ENCODE results near the gene VAT1L. TPM values are rescaled to one million over a fixed set of nuclear protein-coding genes. Genes with fewer than 3 reads are reported as not detected.

VAT1L gene
- total and polyA plus RNA-seq, 2 donors (not counting 1 experiment from before 2014, with no cell fraction given) = not detected

DNA sequence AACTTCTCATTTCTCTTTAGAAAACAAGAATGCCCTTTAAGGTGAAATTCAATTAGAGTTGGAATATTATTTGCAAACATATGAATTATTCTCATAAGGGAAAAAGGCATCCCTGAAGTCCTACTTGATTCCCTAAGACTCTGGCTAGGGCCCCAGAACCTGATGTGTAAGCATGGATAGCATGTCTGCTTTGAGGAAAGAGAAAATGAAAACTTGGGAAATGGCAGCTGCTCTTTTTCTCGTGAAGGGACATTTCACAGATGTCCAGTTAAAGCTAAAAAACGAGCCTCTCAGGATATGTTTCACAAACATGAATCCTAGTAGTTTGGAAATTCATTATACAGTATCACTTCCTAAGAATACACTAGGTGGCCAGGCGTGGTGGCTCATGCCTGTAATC is 121.7 kb downstream of the VAT1L start:
- TF ChIP-seq EZH2 (IDR thresholded peaks at IDR 0.05; ENCODE audit: borderline replicate concordance, insufficient read depth, low read depth, low read length, poor library complexity, severe bottlenecking) = no peak
- TF ChIP-seq, protein P1, sequence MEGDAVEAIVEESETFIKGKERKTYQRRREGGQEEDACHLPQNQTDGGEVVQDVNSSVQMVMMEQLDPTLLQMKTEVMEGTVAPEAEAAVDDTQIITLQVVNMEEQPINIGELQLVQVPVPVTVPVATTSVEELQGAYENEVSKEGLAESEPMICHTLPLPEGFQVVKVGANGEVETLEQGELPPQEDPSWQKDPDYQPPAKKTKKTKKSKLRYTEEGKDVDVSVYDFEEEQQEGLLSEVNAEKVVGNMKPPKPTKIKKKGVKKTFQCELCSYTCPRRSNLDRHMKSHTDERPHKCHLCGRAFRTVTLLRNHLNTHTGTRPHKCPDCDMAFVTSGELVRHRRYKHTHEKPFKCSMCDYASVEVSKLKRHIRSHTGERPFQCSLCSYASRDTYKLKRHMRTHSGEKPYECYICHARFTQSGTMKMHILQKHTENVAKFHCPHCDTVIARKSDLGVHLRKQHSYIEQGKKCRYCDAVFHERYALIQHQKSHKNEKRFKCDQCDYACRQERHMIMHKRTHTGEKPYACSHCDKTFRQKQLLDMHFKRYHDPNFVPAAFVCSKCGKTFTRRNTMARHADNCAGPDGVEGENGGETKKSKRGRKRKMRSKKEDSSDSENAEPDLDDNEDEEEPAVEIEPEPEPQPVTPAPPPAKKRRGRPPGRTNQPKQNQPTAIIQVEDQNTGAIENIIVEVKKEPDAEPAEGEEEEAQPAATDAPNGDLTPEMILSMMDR (IDR thresholded peaks at IDR 0.05) = no peak
- H3K79me2 ChIP-seq (ENCODE audit: control insufficient read depth, insufficient read depth, low read length) = no peaks in the 10 kb centered on the region
- H3K4me2 ChIP-seq (replicated peaks; ENCODE audit: low read depth, low read length, poor library complexity, severe bottlenecking) = no peak overlapping the region
- H3K4me1 ChIP-seq (ENCODE audit: control insufficient read depth in 2 of 2, insufficient read depth in 2 of 2, low read length in 2 of 2) = no peaks in the 10 kb centered on the region
- intact Hi-C loops (cut with micrococcal nuclease) = no loop called here
- no peak overlapping the region for H3K27ac ChIP-seq (ENCODE audit: low read length in 2 of 2)
- H3K4me3 ChIP-seq (ENCODE audit: control extremely low read depth in 1 of 5, extremely low read depth in 1 of 5, insufficient read depth in 1 of 5, low read depth in 2 of 5, low read length in 4 of 5) = no peak overlapping the region
- no peaks in the 10 kb centered on the region for H3K9me3 ChIP-seq (ENCODE audit: control extremely low read depth in 1 of 3, control insufficient read depth in 2 of 3, insufficient read depth in 1 of 3, low read length in 2 of 3)
- H2AFZ ChIP-seq (ENCODE audit: insufficient read depth, low read depth, low read length, poor library complexity, severe bottlenecking) = no peak overlapping the region
- POLR2A ChIA-PET = no interaction called here
- Mint-ChIP-seq H3K27me3 (no peaks in the 10 kb centered on the region), H3K27ac (no peak overlapping the region), H3K4me1 (no peaks in the 10 kb centered on the region), H3K4me3 (no peak overlapping the region), H3K9me3 (ENCODE audit: insufficient read depth) (no peaks in the 10 kb centered on the region)
- H4K20me1 ChIP-seq (ENCODE audit: control insufficient read depth, insufficient read depth, low read length, poor library complexity, severe bottlenecking) = no peaks in the 10 kb centered on the region
- H3K27me3 ChIP-seq (replicated peaks in 1 of 4; ENCODE audit: control extremely low read depth in 1 of 4, control insufficient read depth in 3 of 4, insufficient read depth in 4 of 4, low read length in 3 of 4) = no peaks in the 10 kb centered on the region
- no peaks in the 10 kb centered on the region for H3K36me3 ChIP-seq (replicated peaks in 1 of 2; ENCODE audit: control extremely low read depth in 1 of 2, control insufficient read depth in 1 of 2, extremely low read depth in 1 of 2, insufficient read depth in 2 of 2, low read length in 1 of 2)
- ATAC-seq (ENCODE audit: low read depth) (no peak), DNase-seq (no peak)
- no peak overlapping the region for H3K9ac ChIP-seq (ENCODE audit: low read length)
- CTCF ChIA-PET = no interaction called here
- no CpG with 5 or more reads among the region's 3 CpGs for WGBS (ENCODE audit: insufficient coverage)

DNA sequence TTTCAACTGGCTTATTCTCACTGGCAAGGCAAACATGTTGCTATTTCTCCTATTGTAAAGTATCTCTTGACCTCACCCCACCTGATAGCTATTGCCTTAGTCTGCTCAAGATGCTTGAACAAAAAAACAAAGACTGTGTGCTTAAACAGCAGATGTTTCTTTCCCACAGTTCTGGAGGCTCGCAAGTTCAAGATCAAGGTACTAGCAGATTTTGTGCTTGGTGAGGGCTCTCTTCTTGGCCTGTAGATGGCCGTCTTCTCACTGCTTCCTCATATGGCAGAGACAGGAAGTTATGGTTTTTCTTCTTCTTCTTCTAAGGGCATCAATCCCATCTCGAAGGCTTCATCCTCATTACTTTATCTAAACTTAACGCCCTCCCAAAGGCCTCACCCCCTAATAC is 124.3 kb downstream of the VAT1L start:
- Histone ChIP-seq H3K9me3 (ENCODE audit: control extremely low read depth in 1 of 3, control insufficient read depth in 2 of 3, insufficient read depth in 1 of 3, low read length in 2 of 3) (no peaks in the 10 kb centered on the region), H3K9ac (ENCODE audit: low read length) (no peak overlapping the region), H3K27me3 (replicated peaks in 1 of 4; ENCODE audit: control extremely low read depth in 1 of 4, control insufficient read depth in 3 of 4, insufficient read depth in 4 of 4, low read length in 3 of 4) (no peaks in the 10 kb centered on the region), H3K4me1 (ENCODE audit: control insufficient read depth in 2 of 2, insufficient read depth in 2 of 2, low read length in 2 of 2) (no peaks in the 10 kb centered on the region), H3K36me3 (replicated peaks in 1 of 2; ENCODE audit: control extremely low read depth in 1 of 2, control insufficient read depth in 1 of 2, extremely low read depth in 1 of 2, insufficient read depth in 2 of 2, low read length in 1 of 2) (no peaks in the 10 kb centered on the region), H2AFZ (ENCODE audit: insufficient read depth, low read depth, low read length, poor library complexity, severe bottlenecking) (no peak overlapping the region), H3K4me2 (replicated peaks; ENCODE audit: low read depth, low read length, poor library complexity, severe bottlenecking) (no peak overlapping the region), H3K79me2 (ENCODE audit: control insufficient read depth, insufficient read depth, low read length) (no peaks in the 10 kb centered on the region), H3K27ac (ENCODE audit: low read length in 2 of 2) (no peak overlapping the region), H4K20me1 (ENCODE audit: control insufficient read depth, insufficient read depth, low read length, poor library complexity, severe bottlenecking) (no peaks in the 10 kb centered on the region), H3K4me3 (ENCODE audit: control extremely low read depth in 1 of 5, extremely low read depth in 1 of 5, insufficient read depth in 1 of 5, low read depth in 2 of 5, low read length in 4 of 5) (no peak overlapping the region)
- intact Hi-C loops (cut with micrococcal nuclease) = no loop called here
- ChIA-PET POLR2A (no interaction called here), CTCF (no interaction called here)
- no CpG with 5 or more reads among the region's 4 CpGs for WGBS (ENCODE audit: insufficient coverage)
- Mint-ChIP-seq H3K4me3 (no peak overlapping the region), H3K9me3 (ENCODE audit: insufficient read depth) (no peaks in the 10 kb centered on the region), H3K27ac (no peak overlapping the region), H3K27me3 (no peaks in the 10 kb centered on the region), H3K4me1 (no peaks in the 10 kb centered on the region)
- DNase-seq (no peak), ATAC-seq (ENCODE audit: low read depth) (no peak)
- TF ChIP-seq EZH2 (IDR thresholded peaks at IDR 0.05; ENCODE audit: borderline replicate concordance, insufficient read depth, low read depth, low read length, poor library complexity, severe bottlenecking) = no peak
- TF ChIP-seq, protein P1 (IDR thresholded peaks at IDR 0.05) = no peak

All from B cell (primary cell).